AG04450 (cell line): ENCODE data around the gene LGI2. TPM values are rescaled to one million over a fixed set of nuclear protein-coding genes. Genes with fewer than 3 reads are reported as not detected.
"Not testable (repeated sequence)": the region's sequence is repeated elsewhere in the genome, so short reads cannot be mapped to it uniquely, and the experiment has no call there.

Experiments used
- CTCF ChIA-PET: fragments of 300-600, 350-600 bp; formaldehyde crosslinking; extraction: SDS; loops from one replicate; lab custom pipeline; 2022; ENCODE audit warnings: antibody characterized with exemption, inconsistent platforms; lab: Charles Lee
- POLR2A ChIA-PET: fragments of 350-600 bp; formaldehyde crosslinking; extraction: SDS; loops from one replicate; lab custom pipeline; 2021; ENCODE audit warnings: antibody characterized with exemption, inconsistent platforms; lab: Yijun Ruan, JAX
- DNase-seq: peaks from one replicate; pipeline ENCODE4 v3.0.0-alpha.2; 2011; ENCODE audit warnings: low read depth, low spot score
- H3K27ac ChIP-seq: one replicate; pipeline ENCODE4 v1.5.1; 2012; ENCODE audit warnings: low read depth, low read length, control low read depth
- H3K27me3 ChIP-seq: one replicate; pipeline ENCODE4 v1.6.0; 2012; ENCODE audit warnings: low read length; ENCODE audit not compliant: control insufficient read depth, insufficient read depth
- H3K4me3 ChIP-seq: 2 replicates; pipeline ENCODE4 v1.5.1; 2011; ENCODE audit warnings: mild to moderate bottlenecking, low read depth, low read length, control low read depth
- H3K9me3 ChIP-seq: 2 replicates; pipeline ENCODE4 v1.5.1; 2012; ENCODE audit warnings: low read length; ENCODE audit not compliant: control insufficient read depth, insufficient read depth
- polyA plus RNA-seq: library from polyadenylated mRNA; depleted of rRNA; stranded (reverse); fragments of >200 nt; gene quantifications from 2 replicates; pipeline ENCODE4 v1.2.3, GENCODE V29; 2011
- TF ChIP-seq, protein P1 (sequence below): IDR thresholded peaks from 2 replicates; pipeline ENCODE4 v1.5.1; 2011; ENCODE audit warnings: low read depth, low read length, control low read depth, inconsistent platforms

LGI2 gene
- polyA plus RNA-seq, 1 experiment, result not detected

DNA sequence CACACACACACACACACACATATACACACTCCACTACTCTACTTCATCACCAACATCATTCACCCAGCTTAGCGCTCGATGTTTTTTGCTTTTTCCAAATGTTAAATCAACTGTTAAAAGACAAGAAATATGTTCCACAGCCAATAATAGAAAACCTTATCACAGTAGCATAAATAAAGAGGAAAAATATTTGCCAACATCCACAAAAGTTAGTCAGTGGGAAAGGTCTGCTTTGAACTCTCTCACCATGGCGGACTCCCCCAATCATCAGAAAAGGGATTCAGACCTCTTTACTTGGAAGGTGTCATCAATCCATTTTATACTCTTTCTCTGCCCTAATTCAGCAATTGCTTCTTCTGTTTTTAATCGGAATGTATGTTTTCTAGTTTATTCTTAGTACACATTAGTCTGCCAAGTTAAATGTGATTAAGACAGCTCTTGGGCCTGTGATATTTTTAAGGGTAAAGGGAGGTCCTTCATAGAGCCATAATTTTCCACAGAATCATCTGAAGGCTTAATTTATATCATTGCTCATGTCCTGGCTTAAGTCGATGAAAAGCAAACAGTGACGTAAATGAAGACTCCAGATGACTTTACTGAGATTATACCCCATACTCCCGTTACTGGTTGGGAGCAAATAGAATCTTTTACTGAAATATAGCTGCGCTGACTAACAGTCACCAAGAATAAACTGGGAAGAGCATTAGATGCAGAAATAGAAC, 29.7 kb upstream of the LGI2 start:
- ChIA-PET CTCF (no interaction called here), POLR2A (no interaction called here)

DNA sequence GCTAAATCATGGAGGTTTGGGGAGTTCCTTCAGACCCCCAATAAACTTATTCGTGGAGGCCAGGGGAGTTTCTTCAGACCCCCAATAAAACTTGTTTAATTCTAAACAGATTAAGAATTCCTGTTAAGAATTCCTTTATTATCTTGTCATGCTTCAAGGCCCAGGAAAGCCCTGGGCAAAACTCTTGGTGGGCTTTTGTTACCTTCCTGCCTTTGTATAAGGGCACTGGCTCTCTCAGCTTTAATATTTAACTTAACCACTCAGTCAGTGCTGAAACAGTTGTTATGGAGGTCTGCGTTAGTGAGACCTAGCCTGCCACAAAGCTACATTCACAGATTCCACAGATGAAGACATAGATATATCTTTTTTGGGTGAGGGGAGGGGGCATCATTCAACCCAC, 29.0 kb upstream of the LGI2 start:
- TF ChIP-seq, protein P1, sequence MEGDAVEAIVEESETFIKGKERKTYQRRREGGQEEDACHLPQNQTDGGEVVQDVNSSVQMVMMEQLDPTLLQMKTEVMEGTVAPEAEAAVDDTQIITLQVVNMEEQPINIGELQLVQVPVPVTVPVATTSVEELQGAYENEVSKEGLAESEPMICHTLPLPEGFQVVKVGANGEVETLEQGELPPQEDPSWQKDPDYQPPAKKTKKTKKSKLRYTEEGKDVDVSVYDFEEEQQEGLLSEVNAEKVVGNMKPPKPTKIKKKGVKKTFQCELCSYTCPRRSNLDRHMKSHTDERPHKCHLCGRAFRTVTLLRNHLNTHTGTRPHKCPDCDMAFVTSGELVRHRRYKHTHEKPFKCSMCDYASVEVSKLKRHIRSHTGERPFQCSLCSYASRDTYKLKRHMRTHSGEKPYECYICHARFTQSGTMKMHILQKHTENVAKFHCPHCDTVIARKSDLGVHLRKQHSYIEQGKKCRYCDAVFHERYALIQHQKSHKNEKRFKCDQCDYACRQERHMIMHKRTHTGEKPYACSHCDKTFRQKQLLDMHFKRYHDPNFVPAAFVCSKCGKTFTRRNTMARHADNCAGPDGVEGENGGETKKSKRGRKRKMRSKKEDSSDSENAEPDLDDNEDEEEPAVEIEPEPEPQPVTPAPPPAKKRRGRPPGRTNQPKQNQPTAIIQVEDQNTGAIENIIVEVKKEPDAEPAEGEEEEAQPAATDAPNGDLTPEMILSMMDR, result no peak
- DNase-seq, result no peak
- CTCF ChIA-PET, result interaction anchor here (0.6 kb wide), 1 partner anchor 78 kb away, joined by 6 read pairs; no protein-coding TSS in a partner anchor

More for the DNA sequence above, 29.7 kb upstream of the LGI2 start:
- H3K4me3 ChIP-seq, result no peak overlapping the region
- DNase-seq, result no peak
- no peak overlapping the region for H3K27ac ChIP-seq
- H3K9me3 ChIP-seq, result no peaks in the 10 kb centered on the region
- TF ChIP-seq, protein P1, result no peak
- peaks cover 17% of the 10 kb centered on the region for H3K27me3 ChIP-seq

DNA sequence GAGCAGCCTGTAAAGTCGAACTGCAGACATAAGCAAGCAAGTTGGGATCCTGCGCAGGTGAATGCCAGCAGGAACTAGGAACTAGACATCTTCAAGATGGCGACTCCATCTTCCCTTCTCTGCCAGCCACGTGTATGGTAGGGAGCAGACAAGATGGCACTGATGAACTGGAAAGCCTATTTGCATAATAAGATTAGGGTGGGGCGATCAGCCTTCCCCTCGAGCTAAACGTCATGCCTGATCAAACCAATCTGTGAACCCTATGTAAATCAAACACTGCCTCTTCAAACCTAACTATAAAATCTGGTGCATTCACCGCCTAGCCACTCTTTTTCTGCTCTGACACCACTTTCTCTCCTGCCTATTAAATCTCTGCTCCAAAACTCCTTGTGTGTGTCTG, 28.1 kb upstream of the LGI2 start:
- no peaks in the 10 kb centered on the region for H3K9me3 ChIP-seq
- ChIA-PET POLR2A (no interaction called here), CTCF (no interaction called here)
- TF ChIP-seq, protein P1, result no peak
- no peak for DNase-seq
- H3K27ac ChIP-seq, result no peak overlapping the region
- no peak overlapping the region for H3K4me3 ChIP-seq
- H3K27me3 ChIP-seq, result peaks cover 17% of the 10 kb centered on the region

More for the DNA sequence above, 29.0 kb upstream of the LGI2 start:
- POLR2A ChIA-PET, result no interaction called here
- Histone ChIP-seq H3K9me3 (no peaks in the 10 kb centered on the region), H3K27ac (no peak overlapping the region), H3K27me3 (peaks cover 17% of the 10 kb centered on the region), H3K4me3 (no peak overlapping the region)

DNA sequence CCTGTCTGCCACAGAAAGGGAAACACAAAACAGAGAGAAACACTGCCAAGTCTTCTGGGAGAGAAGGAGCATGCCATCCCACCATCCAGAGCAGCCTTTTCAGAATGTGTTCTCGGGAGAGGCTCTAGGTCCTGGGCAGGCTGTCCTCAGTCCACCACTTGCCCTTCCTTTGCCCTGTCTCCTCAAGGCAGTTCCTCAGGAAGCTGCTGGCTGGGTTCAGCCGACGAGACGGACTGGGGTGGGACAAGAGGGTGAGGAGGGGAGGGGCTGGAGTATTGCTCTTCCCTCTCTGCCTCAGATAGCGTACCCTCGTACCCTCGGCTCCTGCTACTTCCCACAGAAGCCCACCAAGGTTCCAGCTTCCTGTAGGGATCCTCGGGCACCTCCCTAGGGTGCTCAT, 26.6 kb upstream of the LGI2 start:
- TF ChIP-seq, protein P1, result no peak
- CTCF ChIA-PET, result no interaction called here
- Histone ChIP-seq H3K9me3 (no peaks in the 10 kb centered on the region), H3K27ac (no peak overlapping the region), H3K4me3 (no peak overlapping the region), H3K27me3 (peaks cover 17% of the 10 kb centered on the region)
- POLR2A ChIA-PET, result no interaction called here
- DNase-seq, result no peak

DNA sequence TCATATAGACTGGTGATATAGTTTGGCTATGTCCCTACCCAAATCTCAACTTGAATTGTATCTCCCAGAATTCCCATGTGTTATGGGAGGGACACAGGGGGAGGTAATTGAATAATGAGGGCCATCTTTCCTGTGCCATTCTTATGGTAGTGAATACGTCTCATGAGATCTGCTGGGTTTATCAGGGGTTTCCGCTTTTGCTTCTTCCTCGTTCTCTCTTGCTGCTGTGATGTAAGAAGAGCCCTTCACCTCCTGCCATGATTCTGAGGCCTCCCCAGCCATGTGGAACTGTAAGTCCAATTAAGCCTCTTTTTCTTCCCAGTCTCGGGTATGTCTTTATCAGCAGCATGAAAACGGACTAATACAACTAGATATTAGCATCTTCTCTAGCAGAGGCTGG, 21.3 kb upstream of the LGI2 start:
- H3K9me3 ChIP-seq, POLR2A ChIA-PET, H3K4me3 ChIP-seq, CTCF ChIA-PET, DNase-seq, H3K27me3 ChIP-seq, H3K27ac ChIP-seq: not testable (repeated sequence)
